Fibroblast of lung (primary cell): ENCODE results near the gene HMX1. TPM values are rescaled to one million over a fixed set of nuclear protein-coding genes. Genes with fewer than 3 reads are reported as not detected.

Source experiments
- DNase-seq, 2 donors: peaks; one replicate each; pipeline versions ENCODE4 v3.0.0 to v3.0.0-alpha.2; 2010; ENCODE audit warnings: low read depth in 2 of 2
- H2AFZ ChIP-seq: 2 replicates; pipeline ENCODE4 v1.5.1; 2012; ENCODE audit warnings: low read length, control low read depth, inconsistent platforms
- H3K27ac ChIP-seq: 2 replicates; pipeline ENCODE4 v1.5.1; 2011; ENCODE audit warnings: low read length, control low read depth; ENCODE audit not compliant: insufficient read depth
- H3K27me3 ChIP-seq: 2 replicates; pipeline ENCODE4 v1.5.1; 2011; ENCODE audit warnings: mild to moderate bottlenecking, low read length; ENCODE audit not compliant: control insufficient read depth, insufficient read depth
- H3K36me3 ChIP-seq: 2 replicates; pipeline ENCODE4 v1.5.1; 2011; ENCODE audit warnings: low read length; ENCODE audit not compliant: control insufficient read depth, insufficient read depth
- H3K4me1 ChIP-seq: 2 replicates; pipeline ENCODE4 v1.5.1; 2011; ENCODE audit warnings: low read length; ENCODE audit not compliant: control insufficient read depth, insufficient read depth; ENCODE audit errors: extremely low read depth
- H3K4me2 ChIP-seq: 2 replicates; pipeline ENCODE4 v1.5.1; 2011; ENCODE audit warnings: low read length, control low read depth; ENCODE audit not compliant: insufficient read depth; ENCODE audit errors: extremely low read depth
- H3K4me3 ChIP-seq, 4 experiments: fragments of 200-600 bp in 1 of 4; sonication (generic) in 1 of 4; replicated peaks in 1 of 4; 2 replicates each; pipeline ENCODE4 v1.5.1; 2011 to 2016; ENCODE audit warnings: low read length in 4 of 4, low read depth in 3 of 4, mild to moderate bottlenecking in 3 of 4, control low read depth in 2 of 4, inconsistent platforms in 1 of 4, mixed read lengths in 1 of 4; ENCODE audit not compliant: insufficient read depth in 1 of 4; ENCODE audit errors: control extremely low read depth in 1 of 4
- H3K79me2 ChIP-seq: 2 replicates; pipeline ENCODE4 v1.5.1; 2012; ENCODE audit warnings: mild to moderate bottlenecking, low read length, inconsistent platforms; ENCODE audit not compliant: control insufficient read depth, insufficient read depth
- H3K9ac ChIP-seq: 2 replicates; pipeline ENCODE4 v1.5.1; 2011; ENCODE audit warnings: mild to moderate bottlenecking, low read length, control low read depth; ENCODE audit not compliant: insufficient read depth
- H3K9me3 ChIP-seq: 2 replicates; pipeline ENCODE4 v1.5.1; 2012; ENCODE audit warnings: low read depth, low read length; ENCODE audit not compliant: control insufficient read depth, insufficient read depth
- H4K20me1 ChIP-seq: 2 replicates; pipeline ENCODE4 v1.5.1; 2011; ENCODE audit warnings: low read length; ENCODE audit not compliant: control insufficient read depth, insufficient read depth; ENCODE audit errors: extremely low read depth
- CTCF ChIP-seq, 2 donors: IDR thresholded peaks in 1 of 2; conservative IDR thresholded peaks in 1 of 2; 1 replicate in 1 of 2; 2 replicates in 1 of 2; pipeline ENCODE4 v1.5.1; 2011 to 2012; ENCODE audit warnings: low read length in 2 of 2, control low read depth in 1 of 2, inconsistent platforms in 1 of 2, low read depth in 1 of 2, mild to moderate bottlenecking in 1 of 2
- EZH2 ChIP-seq: IDR thresholded peaks from 2 replicates; pipeline ENCODE4 v1.5.1; 2012; ENCODE audit warnings: low read length, control low read depth, mild to moderate bottlenecking; ENCODE audit errors: missing control alignments
- polyA plus RNA-seq, 2 donors: library from polyadenylated mRNA; depleted of rRNA in 1 of 2; stranded (reverse) in 1 of 2; unstranded in 1 of 2; fragments of >200 nt; gene quantifications; 2 replicates each; pipeline ENCODE4 v1.2.1, GENCODE V29; 2011 to 2012; ENCODE audit warnings: missing spikeins in 1 of 2
- total RNA-seq: library from RNA; depleted of rRNA; stranded (reverse); fragments of >200 nt; gene quantifications from 2 replicates; pipeline ENCODE4 v1.2.1, GENCODE V29; 2014

HMX1 gene
- total and polyA plus RNA-seq, 2 donors (not counting 1 experiment from before 2014, with no cell fraction given): not detected

GRCh38 chr4:8906668-8906970 lies 35.0 kb upstream of the HMX1 start:
- Histone ChIP-seq H3K79me2 (no peaks in the 10 kb centered on the region), H3K27me3 (no peaks in the 10 kb centered on the region), H4K20me1 (no peaks in the 10 kb centered on the region), H3K4me3 (no peak overlapping the region), H3K27ac (no peak overlapping the region), H3K9ac (no peak overlapping the region), H3K36me3 (no peaks in the 10 kb centered on the region), H2AFZ (no peak overlapping the region), H3K9me3 (no peaks in the 10 kb centered on the region), H3K4me2 (no peak overlapping the region), H3K4me1 (no peaks in the 10 kb centered on the region)
- TF ChIP-seq CTCF (conservative IDR thresholded peaks at IDR 0.05 in 1 of 2, IDR thresholded peaks at IDR 0.05 in 1 of 2; ENCODE audit: low read depth in 1 of 2, low read length in 2 of 2) (no peak), EZH2 (no peak)
- no peak for DNase-seq

- Histone ChIP-seq H3K9ac (no peak overlapping the region), H3K4me3 (no peak overlapping the region), H3K4me2 (no peak overlapping the region), H3K9me3 (no peaks in the 10 kb centered on the region), H3K27ac (no peak overlapping the region), H3K27me3 (no peaks in the 10 kb centered on the region), H3K79me2 (no peaks in the 10 kb centered on the region), H3K36me3 (no peaks in the 10 kb centered on the region), H4K20me1 (no peaks in the 10 kb centered on the region), H3K4me1 (no peaks in the 10 kb centered on the region), H2AFZ (no peak overlapping the region)
- no peak for DNase-seq
- no peak for TF ChIP-seq CTCF (conservative IDR thresholded peaks at IDR 0.05 in 1 of 2, IDR thresholded peaks at IDR 0.05 in 1 of 2; ENCODE audit: low read depth in 1 of 2, low read length in 2 of 2)
- TF ChIP-seq EZH2: no peak
Observed at GRCh38 chr4:8905773-8906667, 34.4 kb upstream of the HMX1 start.

- H3K4me1 ChIP-seq: no peaks in the 10 kb centered on the region
- no peaks in the 10 kb centered on the region for H4K20me1 ChIP-seq
- H3K79me2 ChIP-seq: no peaks in the 10 kb centered on the region
- H3K4me2 ChIP-seq: no peak overlapping the region
- TF ChIP-seq CTCF (conservative IDR thresholded peaks at IDR 0.05 in 1 of 2, IDR thresholded peaks at IDR 0.05 in 1 of 2; ENCODE audit: low read depth in 1 of 2, low read length in 2 of 2): no peak
- TF ChIP-seq EZH2: no peak
- no peak overlapping the region for H3K9ac ChIP-seq
- no peak overlapping the region for H3K27ac ChIP-seq
- no peaks in the 10 kb centered on the region for H3K27me3 ChIP-seq
- H3K4me3 ChIP-seq: no peak overlapping the region
- no peaks in the 10 kb centered on the region for H3K36me3 ChIP-seq
- no peak overlapping the region for H2AFZ ChIP-seq
- H3K9me3 ChIP-seq: no peaks in the 10 kb centered on the region
- DNase-seq: no peak
Observed at GRCh38 chr4:8905226-8905772, 33.7 kb upstream of the HMX1 start.
